Stimulated activated CD4-positive, alpha-beta T cell treated with anti-CD3 and anti-CD28 coated beads, TNF-alpha, amount 100 ng/mL, for 4 hours (primary cell): ENCODE results near the gene CSE1L.
"Not testable (repeated sequence)": the region's sequence is repeated elsewhere in the genome, so short reads cannot be mapped to it uniquely, and the experiment has no call there.

ENCODE experiments used
- DNase-seq, 3 experiments: peaks; one replicate each; pipeline ENCODE4 v3.0.0-alpha.2; 2020; ENCODE audit warnings: low read depth in 3 of 3

The CSE1L gene

DNA sequence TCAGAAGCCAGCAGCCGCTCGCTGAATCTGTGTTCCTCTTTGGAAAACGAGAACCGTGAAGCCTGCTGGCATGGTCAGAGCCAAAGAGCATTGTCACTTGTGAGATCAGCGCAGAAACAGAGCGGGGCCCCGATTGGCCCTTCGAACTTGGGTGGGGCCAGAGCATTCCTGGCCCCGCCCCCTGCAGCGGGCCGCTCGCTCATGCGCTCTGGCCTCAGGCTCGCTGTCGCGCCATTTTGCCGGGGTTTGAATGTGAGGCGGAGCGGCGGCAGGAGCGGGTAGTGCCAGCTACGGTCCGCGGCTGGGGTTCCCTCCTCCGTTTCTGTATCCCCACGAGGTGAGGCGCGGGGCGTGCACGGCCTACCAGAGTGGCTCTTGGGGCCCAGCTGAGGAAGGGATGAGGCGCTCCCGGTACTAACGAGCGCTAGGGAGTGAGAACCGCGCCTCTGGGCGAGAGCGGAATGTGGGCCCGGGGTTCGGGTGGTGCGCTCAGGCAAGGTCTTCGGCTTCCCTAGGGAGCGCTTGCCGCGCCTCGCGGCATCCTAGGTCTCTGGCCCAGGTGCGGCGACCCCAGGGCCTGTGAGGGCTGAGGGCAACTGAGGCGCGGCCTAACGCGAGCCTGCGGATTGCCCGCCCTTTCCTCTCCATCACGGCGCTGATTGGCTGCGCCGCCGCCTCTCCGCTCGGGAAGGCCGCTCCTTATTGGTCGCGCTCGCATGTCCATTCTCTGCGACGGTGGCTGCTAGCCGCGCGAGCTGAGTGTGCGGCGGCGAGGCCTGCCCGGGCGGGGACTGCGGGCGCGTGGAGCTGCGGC, at the start of gene CSE1L:
Gene CSE1L (plus strand): TSS at position 226 of the 814 bp plus-strand sequence. CDS start 12,152 bp downstream, outside the sequence.
- DNase-seq = peak; percentile 89 to 93 (median 90)

- no peak for DNase-seq
Observed at GRCh38 chr20:48999890-49000870, 45.9 kb upstream of the CSE1L start.

DNA sequence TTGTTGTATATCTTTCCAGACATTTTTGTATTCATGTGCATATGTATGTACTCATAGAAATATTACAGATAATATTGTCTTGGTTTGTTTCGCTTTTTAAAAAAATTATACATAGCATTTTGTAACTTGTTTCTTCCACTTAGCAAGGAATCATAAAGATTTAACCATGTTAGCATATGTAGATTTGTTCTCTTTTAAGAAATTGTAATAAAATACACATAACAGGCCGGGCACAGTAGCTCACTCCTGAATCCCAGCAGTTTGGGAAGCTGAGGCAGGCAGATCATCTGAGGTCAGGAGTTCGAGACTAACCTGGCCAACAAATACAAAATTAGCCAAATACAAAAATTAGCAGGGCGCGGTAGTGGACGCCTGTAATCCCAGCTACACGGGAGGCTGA, 44.4 kb upstream of the CSE1L start:
- no peak for DNase-seq

- no peak for DNase-seq
Observed at GRCh38 chr20:49006446-49006980, 39.6 kb upstream of the CSE1L start.

GRCh38 chr20:49009899-49010631, 36.0 kb upstream of the CSE1L start:
- no peak for DNase-seq

- no peak for DNase-seq
Observed at GRCh38 chr20:49024220-49024619, 21.9 kb upstream of the CSE1L start.

- not testable (repeated sequence) for DNase-seq
Observed at GRCh38 chr20:49028177-49028576, 17.9 kb upstream of the CSE1L start.

- no peak for DNase-seq
Observed at GRCh38 chr20:49028684-49029083, 17.4 kb upstream of the CSE1L start.

DNA sequence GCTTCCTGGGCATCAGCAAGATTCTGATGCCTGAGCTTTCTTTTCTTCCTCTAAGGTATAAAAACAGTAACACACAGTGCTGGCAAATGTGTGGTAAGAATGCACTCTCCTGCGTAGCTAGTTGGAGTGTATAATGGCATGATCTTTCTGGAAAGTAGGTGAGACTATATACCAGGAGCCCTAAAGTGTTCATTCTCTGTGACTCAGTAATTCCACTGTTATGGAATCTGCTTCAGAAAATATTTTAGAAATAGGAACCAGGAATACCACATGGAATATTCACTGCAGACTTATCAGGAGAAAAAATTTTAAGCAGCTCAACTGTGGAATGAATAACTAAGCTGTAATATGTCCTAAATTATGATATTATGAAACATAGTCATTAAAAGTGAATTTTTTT, 16.9 kb upstream of the CSE1L start:
- DNase-seq = no peak

DNA sequence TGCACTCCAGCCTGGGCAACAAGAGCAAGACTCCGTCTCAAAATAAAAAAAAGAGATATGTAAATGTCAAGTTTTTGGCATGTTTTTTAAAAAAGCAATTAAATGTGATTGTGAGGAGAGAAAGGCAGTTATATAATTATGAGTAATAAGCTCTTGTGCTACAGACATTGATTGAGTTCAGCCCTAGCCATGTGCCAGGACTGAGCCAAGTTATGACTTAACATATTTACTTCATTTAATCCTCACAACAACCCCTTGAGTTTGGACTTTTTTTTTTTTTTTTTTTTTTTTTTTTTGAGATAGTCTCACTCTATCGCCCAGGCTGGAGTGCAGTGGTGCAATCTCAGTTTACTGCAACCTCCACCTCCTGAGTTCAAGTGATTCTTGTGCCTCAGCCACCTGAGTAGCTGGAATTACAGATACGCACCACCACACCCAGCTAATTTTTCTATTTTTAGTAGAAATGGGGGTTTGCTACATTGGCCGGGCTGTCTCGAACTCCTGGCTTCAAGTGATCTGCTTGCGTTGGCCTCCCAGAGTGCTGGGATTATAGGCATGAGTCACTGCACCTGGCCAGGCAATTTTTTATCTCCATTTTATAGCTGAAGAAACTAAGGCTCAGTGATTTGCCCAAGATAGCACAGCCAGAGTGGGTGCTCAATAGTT, 15.0 kb upstream of the CSE1L start:
- DNase-seq = no peak

DNA sequence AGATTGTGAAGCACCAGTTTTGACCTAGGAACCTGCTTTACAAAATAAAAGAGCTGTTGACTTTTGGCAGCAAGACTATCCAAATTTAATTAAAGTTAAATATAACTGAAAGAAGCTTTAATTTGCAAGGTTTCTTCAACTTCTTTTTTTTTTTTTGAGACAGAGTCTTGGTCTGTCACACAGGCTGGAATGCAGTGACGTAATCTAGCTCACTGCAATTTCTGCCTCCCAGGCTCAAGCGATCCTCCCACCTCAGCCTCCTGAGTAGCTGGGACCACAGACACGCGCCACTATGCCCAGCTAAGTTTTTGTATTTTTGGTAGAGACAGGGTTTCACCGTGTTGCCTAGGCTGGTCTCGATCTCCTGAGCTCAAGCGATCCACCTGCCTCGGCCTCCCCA, 13.7 kb upstream of the CSE1L start:
- DNase-seq = no peak

- no peak for DNase-seq
Observed at GRCh38 chr20:49034070-49034732, 11.9 kb upstream of the CSE1L start.

- no peak for DNase-seq
Observed at GRCh38 chr20:49037962-49038387, 8.1 kb upstream of the CSE1L start.

DNA sequence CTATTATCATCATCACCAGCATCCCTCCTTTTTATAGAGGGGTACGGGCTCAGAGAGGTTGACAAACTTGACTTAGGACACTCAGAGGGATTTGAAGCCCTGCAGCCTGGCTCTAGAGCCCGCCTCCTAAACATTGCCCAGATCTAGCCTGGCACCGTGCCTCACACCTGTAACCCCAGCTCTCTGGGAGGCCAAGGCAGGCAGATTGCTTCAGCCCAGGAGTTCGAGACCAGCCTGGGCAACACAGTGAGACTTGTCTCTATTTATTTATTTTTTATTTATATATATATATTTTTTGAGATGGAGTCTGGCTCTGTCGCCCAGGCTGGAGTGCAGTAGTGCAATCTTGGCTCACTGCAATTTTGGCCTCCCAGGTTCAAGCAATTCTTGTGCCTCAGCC, 6.3 kb upstream of the CSE1L start:
- no peak for DNase-seq

- no peak for DNase-seq
Observed at GRCh38 chr20:49043000-49043399, 3.1 kb upstream of the CSE1L start.

DNA sequence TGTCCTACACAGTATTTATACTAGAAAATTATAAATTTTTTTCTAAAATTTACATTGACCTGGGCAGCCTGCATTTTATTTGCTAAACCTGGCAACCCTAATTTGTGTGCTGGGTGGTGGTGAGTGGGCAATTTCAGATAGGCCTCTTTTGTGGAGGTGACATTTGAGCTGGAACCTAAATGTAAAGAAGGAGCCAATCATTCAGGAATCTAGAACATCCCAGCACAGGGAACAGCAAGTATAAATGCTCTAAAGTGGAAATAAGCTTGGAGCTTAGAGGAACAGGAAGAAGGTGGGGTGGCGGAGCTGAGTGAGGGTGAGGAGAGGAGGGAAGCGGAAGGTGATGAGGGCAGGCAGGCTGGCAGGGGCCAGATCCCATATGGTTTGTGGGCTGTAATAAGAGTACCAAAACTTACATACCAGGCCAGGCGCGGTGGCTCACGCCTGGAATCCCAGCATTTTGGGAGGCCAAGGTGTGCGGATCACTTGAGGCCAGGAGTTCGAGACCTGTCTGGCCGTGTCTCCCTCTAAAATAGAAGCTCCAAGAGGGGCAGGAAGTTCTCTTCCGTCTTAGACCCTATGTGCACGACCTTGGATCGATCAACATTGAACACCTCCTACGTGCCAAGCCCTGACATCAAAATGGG, 549 bp upstream of the CSE1L start:
- DNase-seq = peak in 1 of 3 experiments; percentile 4

GRCh38 chr20:49052334-49052733, 6.2 kb downstream of the CSE1L start:
- DNase-seq = no peak

DNA sequence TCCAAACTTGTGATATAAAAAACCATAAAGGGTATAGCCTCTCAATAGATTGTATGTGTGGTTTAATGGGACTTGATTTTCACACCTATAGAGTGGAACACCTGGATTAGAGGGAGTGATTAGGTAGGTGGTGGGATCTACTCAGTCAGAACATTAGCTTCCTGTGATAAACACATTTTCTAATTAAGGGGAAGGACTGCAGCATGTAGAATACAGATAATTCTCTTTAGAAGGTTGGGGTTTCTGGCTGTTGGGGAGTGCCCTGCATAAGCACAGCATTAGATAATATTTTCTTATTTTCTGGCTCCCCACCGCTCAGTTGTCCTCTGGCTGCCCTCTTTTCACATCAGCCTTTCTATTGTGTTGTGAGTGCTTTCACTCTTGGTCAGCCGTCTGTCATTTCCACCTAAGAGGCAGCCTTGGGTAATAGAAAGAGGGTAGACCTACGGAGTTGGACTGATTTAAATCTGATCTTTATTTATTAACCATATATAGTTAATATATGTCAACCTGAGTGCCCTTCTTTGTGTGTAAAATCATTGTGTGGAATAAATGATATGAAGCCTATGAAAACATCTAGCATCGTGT, 8.0 kb downstream of the CSE1L start:
- DNase-seq = no peak

GRCh38 chr20:49063279-49063678, 17.2 kb downstream of the CSE1L start:
- DNase-seq = no peak

DNA sequence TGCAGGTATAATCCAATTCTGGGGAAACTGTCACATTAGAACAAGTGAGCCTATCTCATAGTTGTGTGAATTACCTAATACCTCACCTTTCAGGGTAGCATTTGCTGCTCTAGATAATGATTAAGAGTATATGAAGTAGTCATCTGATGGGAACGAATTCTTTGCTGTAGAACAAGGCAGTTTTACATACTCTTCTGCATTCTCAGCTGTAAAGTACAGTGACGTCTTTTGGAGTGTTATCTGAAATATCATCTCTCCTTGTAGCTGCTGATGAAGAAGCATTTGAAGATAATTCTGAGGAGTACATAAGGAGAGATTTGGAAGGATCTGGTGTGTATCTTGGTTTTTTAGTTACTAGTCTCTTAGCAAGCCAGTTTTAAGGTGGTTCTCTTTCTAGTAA, 28.4 kb downstream of the CSE1L start:
- DNase-seq = no peak
